Neural progenitor cell (in vitro differentiated cells): Measurements from ENCODE around the gene TAC4. TPM values are rescaled to one million over a fixed set of nuclear protein-coding genes. Genes with fewer than 3 reads are reported as not detected.

Source experiments
- DNase-seq: peaks from one replicate; pipeline ENCODE4 v3.0.0-alpha.2; 2016; ENCODE audit warnings: low spot score
- H2AFZ ChIP-seq: fragments of 200-600 bp; sonication (generic); replicated peaks from 2 replicates; pipeline ENCODE4 v1.6.1; 2016; ENCODE audit warnings: antibody characterized with exemption
- H3F3A ChIP-seq: fragments of 200-600 bp; sonication (generic); 2 replicates; pipeline ENCODE4 v1.6.1; 2016; ENCODE audit warnings: antibody characterized with exemption, low read depth
- H3K27ac ChIP-seq: fragments of 200-600 bp; sonication (generic); 2 replicates; pipeline ENCODE4 v1.5.1; 2016; ENCODE audit warnings: mild to moderate bottlenecking
- H3K27me3 ChIP-seq: fragments of 200-600 bp; sonication (generic); 2 replicates; pipeline ENCODE4 v1.6.1; 2016; ENCODE audit warnings: mild to moderate bottlenecking, moderate library complexity
- H3K36me3 ChIP-seq: fragments of 200-600 bp; sonication (generic); 2 replicates; pipeline ENCODE4 v1.5.1; 2016
- H3K4me1 ChIP-seq: fragments of 200-600 bp; sonication (generic); 2 replicates; pipeline ENCODE4 v1.6.1; 2016; ENCODE audit warnings: mixed run types
- H3K4me2 ChIP-seq: fragments of 200-600 bp; sonication (generic); 2 replicates; pipeline ENCODE4 v1.6.1; 2016
- H3K4me3 ChIP-seq: fragments of 200-600 bp; sonication (generic); 2 replicates; pipeline ENCODE4 v1.5.1; 2016
- H3K79me2 ChIP-seq: fragments of 200-600 bp; sonication (generic); 2 replicates; pipeline ENCODE4 v1.6.1; 2016; ENCODE audit warnings: low read depth
- H3K9ac ChIP-seq: fragments of 200-600 bp; sonication (generic); 2 replicates; pipeline ENCODE4 v1.6.1; 2016
- H3K9me3 ChIP-seq: fragments of 200-600 bp; sonication (generic); 2 replicates; pipeline ENCODE4 v1.5.1; 2016; ENCODE audit warnings: low read depth
- H4K20me1 ChIP-seq: fragments of 200-600 bp; sonication (generic); 2 replicates; pipeline ENCODE4 v1.6.1; 2016; ENCODE audit warnings: low read depth
- H3K27ac Mint-ChIP-seq: 3 replicates; pipeline ENCODE4 v1.8.0; 2021; ENCODE audit warnings: mixed read lengths
- H3K27me3 Mint-ChIP-seq: 2 replicates; pipeline ENCODE4 v1.8.0; 2022; ENCODE audit warnings: low read depth, mild to moderate bottlenecking, inconsistent platforms, moderate library complexity, mixed read lengths; ENCODE audit not compliant: insufficient read depth
- H3K36me3 Mint-ChIP-seq: 3 replicates; pipeline ENCODE4 v1.8.0; 2021; ENCODE audit warnings: mixed read lengths
- H3K4me1 Mint-ChIP-seq: 3 replicates; pipeline ENCODE4 v1.8.0; 2021; ENCODE audit warnings: mixed read lengths
- H3K4me3 Mint-ChIP-seq: 3 replicates; pipeline ENCODE4 v1.8.0; 2021; ENCODE audit warnings: mild to moderate bottlenecking, moderate library complexity, mixed read lengths
- H3K9me3 Mint-ChIP-seq: 3 replicates; pipeline ENCODE4 v1.8.0; 2020; ENCODE audit warnings: mixed read lengths
- CTCF ChIP-seq: fragments of 200-600 bp; sonication (generic); IDR thresholded peaks from 2 replicates; pipeline ENCODE4 v1.5.1; 2017; ENCODE audit warnings: antibody characterized with exemption, mild to moderate bottlenecking
- EZH2 ChIP-seq: fragments of 200-600 bp; sonication (generic); IDR thresholded peaks from 2 replicates; pipeline ENCODE4 v1.6.1; 2017; ENCODE audit warnings: antibody characterized with exemption, mild to moderate bottlenecking, moderate library complexity
- EZH2phosphoT487 ChIP-seq: fragments of 200-600 bp; sonication (generic); IDR thresholded peaks from 2 replicates; pipeline ENCODE4 v1.6.1; 2017; ENCODE audit warnings: antibody characterized with exemption
- total RNA-seq: library from RNA; depleted of rRNA; stranded (reverse); fragments of >200 nt; gene quantifications from 2 replicates; pipeline ENCODE4 v1.2.3, GENCODE V29; 2015; ENCODE audit warnings: low replicate concordance

TAC4 gene
- total RNA-seq, 1 donor from 2014 or later = not detected

- H3K4me3 Mint-ChIP-seq = no peak overlapping the region
- no peak for DNase-seq
- Histone ChIP-seq H3K27me3 (peaks cover 30% of the 10 kb centered on the region), H2AFZ (no peak overlapping the region), H3K4me3 (no peak overlapping the region), H3K27ac (no peak overlapping the region), H3K79me2 (no peaks in the 10 kb centered on the region), H3K9me3 (no peaks in the 10 kb centered on the region), H3K36me3 (no peaks in the 10 kb centered on the region), H3K9ac (no peak overlapping the region), H3K4me1 (peaks cover 6% of the 10 kb centered on the region), H4K20me1 (no peaks in the 10 kb centered on the region), H3F3A (peaks cover 19% of the 10 kb centered on the region), H3K4me2 (no peak overlapping the region)
- no peaks in the 10 kb centered on the region for H3K36me3 Mint-ChIP-seq
- H3K4me1 Mint-ChIP-seq = peaks cover 12% of the 10 kb centered on the region
- H3K9me3 Mint-ChIP-seq = no peaks in the 10 kb centered on the region
- H3K27ac Mint-ChIP-seq = no peak overlapping the region
- peaks cover 16% of the 10 kb centered on the region for H3K27me3 Mint-ChIP-seq
- TF ChIP-seq CTCF = no peak
- no peak for TF ChIP-seq EZH2phosphoT487
- TF ChIP-seq EZH2 = no peak
Observed at GRCh38 chr17:49846938-49847712, 744 bp downstream of the TAC4 start.

GRCh38 chr17:49845321-49845720, 2.5 kb downstream of the TAC4 start:
- peak overlapping the region; percentile 65 for H3K27ac Mint-ChIP-seq
- no peak overlapping the region for H3K9ac ChIP-seq

GRCh38 chr17:49843774-49844350, 4.0 kb downstream of the TAC4 start:
- Mint-ChIP-seq H3K9me3 (no peaks in the 10 kb centered on the region), H3K4me3 (no peak overlapping the region), H3K36me3 (no peaks in the 10 kb centered on the region), H3K27ac (no peak overlapping the region), H3K4me1 (peaks cover 5% of the 10 kb centered on the region), H3K27me3 (peaks cover 3% of the 10 kb centered on the region)
- no peak overlapping the region for H2AFZ ChIP-seq
- no peak for TF ChIP-seq EZH2phosphoT487
- TF ChIP-seq CTCF = peak; percentile 58
- no peak overlapping the region for H3K4me3 ChIP-seq
- no peaks in the 10 kb centered on the region for H3K9me3 ChIP-seq
- H3F3A ChIP-seq = peaks cover 16% of the 10 kb centered on the region
- DNase-seq = peak; percentile 57
- no peak overlapping the region for H3K9ac ChIP-seq
- H4K20me1 ChIP-seq = no peaks in the 10 kb centered on the region
- H3K27ac ChIP-seq = no peak overlapping the region
- peaks cover 3% of the 10 kb centered on the region for H3K4me1 ChIP-seq
- no peaks in the 10 kb centered on the region for H3K79me2 ChIP-seq
- H3K27me3 ChIP-seq = no peaks in the 10 kb centered on the region
- H3K36me3 ChIP-seq = no peaks in the 10 kb centered on the region
- H3K4me2 ChIP-seq = no peak overlapping the region

More at GRCh38 chr17:49845321-49845720, 2.5 kb downstream of the TAC4 start:
- Histone ChIP-seq H2AFZ (no peak overlapping the region), H3K4me1 (peaks cover 3% of the 10 kb centered on the region), H3K9me3 (no peaks in the 10 kb centered on the region), H3K79me2 (no peaks in the 10 kb centered on the region), H3K4me2 (no peak overlapping the region), H4K20me1 (no peaks in the 10 kb centered on the region), H3K27me3 (peaks cover 12% of the 10 kb centered on the region), H3K36me3 (no peaks in the 10 kb centered on the region), H3K27ac (no peak overlapping the region), H3K4me3 (no peak overlapping the region), H3F3A (peaks cover 19% of the 10 kb centered on the region)
- Mint-ChIP-seq H3K4me1 (peaks cover 5% of the 10 kb centered on the region), H3K4me3 (no peak overlapping the region), H3K36me3 (no peaks in the 10 kb centered on the region), H3K9me3 (no peaks in the 10 kb centered on the region), H3K27me3 (peaks cover 3% of the 10 kb centered on the region)
- TF ChIP-seq EZH2 (no peak), EZH2phosphoT487 (no peak), CTCF (no peak)
- DNase-seq = no peak
